K562 (cell line): ENCODE measurements around the gene PPP1R14D. TPM values are rescaled to one million over a fixed set of nuclear protein-coding genes. Genes with fewer than 3 reads are reported as not detected.

Source experiments
- ATAC-seq: fragments of 200-7000 bp; cut with Tn5 transposase; 3 replicates; pipeline ENCODE4 v1.9.1; 2020; ENCODE audit warnings: moderate library complexity
- BruUV-seq: library from RNA; stranded (reverse); fragments of 400-500 nt; replicated peaks from 2 replicates; lab custom pipeline; 2021; lab: Mats Ljungman, UMichigan
- CTCF ChIA-PET: fragments of 300-600 bp; formaldehyde crosslinking; extraction: SDS; loops from one replicate; lab custom pipeline; 2021; ENCODE audit warnings: low intra/inter-chr PET ratio; lab: Yijun Ruan, JAX
- POLR2A ChIA-PET: fragments of 300-600, 350-650 bp; sonication (Branson Sonifier 250); formaldehyde crosslinking; extraction: SDS; loops from one replicate; lab custom pipeline; 2021; ENCODE audit warnings: antibody characterized with exemption, inconsistent platforms; lab: Yijun Ruan, JAX
- DNase-seq, 4 experiments: peaks; one replicate each; pipeline versions ENCODE4 v3.0.0 to v3.0.0-alpha.2; 2011 to 2018; ENCODE audit warnings: low spot score in 3 of 4, mixed read lengths in 3 of 4; ENCODE audit errors: extremely low read depth in 1 of 4
- FAIRE-seq: peaks from 2 replicates; lab custom pipeline; 2011; peaks lifted over from hg19 to GRCh38; lab: Jason Lieb, UNC
- H2AFZ ChIP-seq: 2 replicates; pipeline ENCODE4 v1.6.0; 2011; ENCODE audit warnings: low read depth, low read length, control low read depth, inconsistent platforms
- H3K27ac ChIP-seq: fragments of 200-600 bp; 3 replicates; pipeline ENCODE4 v1.8.0; 2011; ENCODE audit warnings: low read depth, mild to moderate bottlenecking, control low read depth, inconsistent platforms, low read length, moderate library complexity, mixed read lengths; ENCODE audit errors: extremely low read depth
- H3K27me3 ChIP-seq, 2 experiments: fragments of 300-600 bp in 1 of 2; 2 replicates in 1 of 2; 3 replicates in 1 of 2; pipeline versions ENCODE4 v1.6.0 to v1.8.0; 2011; ENCODE audit warnings: inconsistent platforms in 2 of 2, low read length in 2 of 2, mild to moderate bottlenecking in 1 of 2, mixed read lengths in 1 of 2, moderate library complexity in 1 of 2; ENCODE audit not compliant: control insufficient read depth in 2 of 2, insufficient read depth in 2 of 2
- H3K36me3 ChIP-seq: fragments of 300-600 bp; 3 replicates; pipeline ENCODE4 v1.8.0; 2011; ENCODE audit warnings: mild to moderate bottlenecking, low read length, inconsistent platforms; ENCODE audit not compliant: control insufficient read depth, insufficient read depth
- H3K4me1 ChIP-seq, 2 experiments: fragments of 200-600 bp in 1 of 2; replicated peaks in 1 of 2; 2 replicates in 1 of 2; 3 replicates in 1 of 2; pipeline versions ENCODE4 v1.5.1 to v1.8.0; 2011; ENCODE audit warnings: inconsistent platforms in 2 of 2, low read length in 2 of 2, mild to moderate bottlenecking in 1 of 2, mixed read lengths in 1 of 2, moderate library complexity in 1 of 2; ENCODE audit not compliant: control insufficient read depth in 2 of 2, insufficient read depth in 2 of 2
- H3K4me2 ChIP-seq: 2 replicates; pipeline ENCODE4 v1.6.1; 2011; ENCODE audit warnings: low read length, control low read depth, inconsistent platforms, mixed read lengths; ENCODE audit not compliant: insufficient read depth
- H3K4me3 ChIP-seq: fragments of 200-600 bp; sonication (generic), shearing (Covaris generic); 2 replicates; pipeline ENCODE4 v1.5.1; 2016; ENCODE audit warnings: control low read depth, inconsistent platforms
- H3K79me2 ChIP-seq: fragments of 200-600 bp; 3 replicates; pipeline ENCODE4 v1.8.0; 2011; ENCODE audit warnings: low read length, inconsistent platforms; ENCODE audit not compliant: control insufficient read depth, insufficient read depth
- H3K9ac ChIP-seq, 2 experiments: 2 replicates each; pipeline versions ENCODE4 v1.6.0 to v1.6.1; 2011; ENCODE audit warnings: low read depth in 2 of 2, low read length in 2 of 2, control low read depth in 1 of 2, inconsistent platforms in 1 of 2, mild to moderate bottlenecking in 1 of 2, mixed read lengths in 1 of 2; ENCODE audit not compliant: insufficient read depth in 1 of 2
- H3K9me1 ChIP-seq: one replicate; pipeline ENCODE4 v1.6.0; 2011; ENCODE audit warnings: inconsistent platforms, mild to moderate bottlenecking, low read length, moderate library complexity; ENCODE audit not compliant: control insufficient read depth, insufficient read depth
- H3K9me3 ChIP-seq: replicated peaks from 2 replicates; pipeline ENCODE4 v1.5.1; 2011; ENCODE audit warnings: low read depth, low read length, inconsistent platforms; ENCODE audit not compliant: control insufficient read depth, insufficient read depth
- H4K20me1 ChIP-seq: replicated peaks from 2 replicates; pipeline ENCODE4 v1.6.1; 2011; ENCODE audit warnings: low read length, inconsistent platforms, mixed read lengths; ENCODE audit not compliant: control insufficient read depth, insufficient read depth
- ATF1 ChIP-seq, 2 experiments: fragments of 450-650 bp in 1 of 2; IDR thresholded peaks; 2 replicates each; pipeline ENCODE4 v1.6.1; 2016; ENCODE audit warnings: missing compliant biosample characterization in 1 of 2, missing genetic modification characterization in 1 of 2
- CSDE1 ChIP-seq, 2 experiments: fragments of 450-650 bp; IDR thresholded peaks; 2 replicates each; pipeline ENCODE4 v1.6.1; 2016; ENCODE audit warnings: mild to moderate bottlenecking in 1 of 2
- EHMT2 ChIP-seq: fragments of 450-650 bp; IDR thresholded peaks from 2 replicates; pipeline ENCODE4 v1.6.1; 2018; ENCODE audit warnings: antibody characterized with exemption
- LCOR ChIP-seq: sonication (generic); formaldehyde crosslinking; IDR thresholded peaks from 2 replicates; pipeline ENCODE4 v1.8.0; 2022; ENCODE audit warnings: mild to moderate bottlenecking, missing genetic modification reagents
- REST ChIP-seq, 2 experiments: fragments of 450-650 bp; formaldehyde crosslinking in 1 of 2; IDR thresholded peaks; 2 replicates each; pipeline versions ENCODE4 v1.4.0 to v1.6.1; 2014 to 2020; ENCODE audit warnings: mild to moderate bottlenecking in 2 of 2, borderline replicate concordance in 1 of 2, low read depth in 1 of 2
- STAT5A ChIP-seq: IDR thresholded peaks from 2 replicates; pipeline ENCODE4 v1.6.1; 2012; ENCODE audit warnings: low read length, inconsistent platforms, borderline replicate concordance
- THRA ChIP-seq: fragments of 450-650 bp; IDR thresholded peaks from 2 replicates; pipeline ENCODE4 v1.6.1; 2017; ENCODE audit warnings: mild to moderate bottlenecking, moderate library complexity
- ZNF197 ChIP-seq: fragments of 200-800 bp; sonication (Bioruptor generic); IDR thresholded peaks from 2 replicates; pipeline ENCODE4 v1.6.1; 2016; ENCODE audit warnings: low read depth, missing genetic modification characterization, missing compliant biosample characterization
- WGBS: fragments of 100-300 bp; shearing (Covaris generic); methylation state at CpG from one replicate; pipeline ENCODE4 v1.1.6; 2016; ENCODE audit warnings: low coverage, mixed read lengths; ENCODE audit not compliant: insufficient coverage; ENCODE audit errors: missing lambda C conversion rate; 5-methylcytosine and 5-hydroxymethylcytosine counted together
- in situ Hi-C: fragments of 300-500 bp; cut with MboI; formaldehyde crosslinking; loops from 4 replicates; pipeline ENCODE4 v1.15.0; 2018; ENCODE audit warnings: inconsistent platforms, mixed read lengths
- intact Hi-C: fragments of 100-400 bp; cut with micrococcal nuclease; formaldehyde crosslinking; loops from 2 replicates; pipeline ENCODE4 v1.14.2; 2022
- polyA plus RNA-seq, 8 experiments: library from polyadenylated mRNA; depleted of rRNA in 4 of 8; stranded (reverse) in 5 of 8; unstranded in 3 of 8; fragments of >200 nt; fragmentation: Nextera tagmentation in 2 of 8; fragmentation: Illumina TruSeq in 1 of 8; extraction: Ambion mirVana in 2 of 8; extraction: Trizol in 1 of 8; gene quantifications; 2 replicates each; pipeline versions ENCODE4 v1.2.1 to v1.2.3, GENCODE V29; 2011 to 2014; ENCODE audit warnings: inconsistent platforms in 1 of 8, missing spikeins in 1 of 8
- total RNA-seq, 7 experiments: library from RNA; depleted of rRNA in 6 of 7; stranded (reverse); fragments of >200 nt in 6 of 7; fragmentation: Illumina TruSeq in 2 of 7; extraction: Trizol in 2 of 7; gene quantifications; 2 replicates each; pipeline versions ENCODE4 v1.2.1 to v1.2.3, GENCODE V29; 2011 to 2021; ENCODE audit warnings: low replicate concordance in 1 of 7

The PPP1R14D gene
- total and polyA plus RNA-seq, 9 of the 15 experiments (the other 6 are each of a cell fraction or from before 2014, with no cell fraction given), result 0.11 to 0.18 TPM; not detected in 7

- TF ChIP-seq CSDE1 (IDR thresholded peaks at IDR 0.05) (no peak), STAT5A (no peak), ZNF197 (CRISPR knock-in tag) (no peak), LCOR (CRISPR knock-in tag) (no peak), ATF1 (CRISPR knock-in tag; IDR thresholded peaks at IDR 0.05) (no peak), ATF1 (tag; IDR thresholded peaks at IDR 0.05) (no peak), THRA (no peak)
Observed at GRCh38 chr15:40841741-40842140, 13.2 kb upstream of the PPP1R14D start (continued).

GRCh38 chr15:40838756-40839155 lies 10.2 kb upstream of the PPP1R14D start:
- Histone ChIP-seq H3K36me3 (no peaks in the 10 kb centered on the region), H3K9ac (no peak overlapping the region), H4K20me1 (no peaks in the 10 kb centered on the region), H3K27me3 (no peaks in the 10 kb centered on the region), H3K4me1 (peaks cover 0 to 6% of the 10 kb centered on the region in 2 experiments; a peak in 3 of 5 replicates), H3K4me3 (no peak overlapping the region), H2AFZ (peak overlapping the region; percentile 69), H3K9me1 (no peaks in the 10 kb centered on the region)
- in situ Hi-C loops, result no loop called here
- TF ChIP-seq REST (IDR thresholded peaks at IDR 0.05; ENCODE audit: borderline replicate concordance), result peak; percentile 62
- TF ChIP-seq REST (CRISPR knock-in tag; IDR thresholded peaks at IDR 0.05; ENCODE audit: low read depth), result no peak
- no peak for TF ChIP-seq EHMT2
- TF ChIP-seq, all 486 proteins: peak for 1
- no peak overlapping the region for H3K4me2 ChIP-seq
- CTCF ChIA-PET, result no interaction called here
- ATAC-seq (no peak), DNase-seq (no peak), FAIRE-seq (peak; percentile 32)
- no peaks in the 10 kb centered on the region for H3K9me3 ChIP-seq
- 30% methylated on average over 5 of the region's 5 CpGs for WGBS
- no peaks in the 10 kb centered on the region for H3K79me2 ChIP-seq
- no peak overlapping the region for H3K27ac ChIP-seq
- POLR2A ChIA-PET, result interaction anchor here (0.7 to 2.3 kb wide), 2 partner anchors 9 to 73 kb away, joined by 3 to 7 read pairs; no protein-coding TSS in a partner anchor
- BruUV-seq, result no TSS peak
- intact Hi-C loops, result no loop called here
